ENCODE measurements around the gene INPP5A.

DNA sequence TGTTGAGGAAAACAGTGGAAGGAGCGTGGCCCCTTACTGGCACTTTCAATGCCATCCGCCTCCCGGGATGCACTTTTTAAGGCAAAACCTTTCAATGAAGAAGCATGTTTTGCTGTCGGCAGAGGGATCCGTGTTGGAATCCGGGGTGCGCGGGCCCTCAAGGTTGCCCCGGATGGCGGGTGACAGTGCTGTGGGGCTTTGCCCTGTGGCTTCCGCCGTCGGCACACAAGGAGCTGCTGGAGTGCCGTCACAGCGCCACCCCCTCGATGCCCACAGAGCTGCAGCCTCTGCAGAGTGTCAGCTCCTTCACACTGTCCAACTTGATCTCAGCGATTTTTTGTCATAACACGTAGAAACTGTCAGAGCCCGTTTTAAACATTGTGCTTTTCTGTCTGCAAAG, 189.4 kb downstream of the INPP5A start:
- no peak for TF ChIP-seq POLR2A (IDR thresholded peaks at IDR 0.05)
- TF ChIP-seq, protein P1, sequence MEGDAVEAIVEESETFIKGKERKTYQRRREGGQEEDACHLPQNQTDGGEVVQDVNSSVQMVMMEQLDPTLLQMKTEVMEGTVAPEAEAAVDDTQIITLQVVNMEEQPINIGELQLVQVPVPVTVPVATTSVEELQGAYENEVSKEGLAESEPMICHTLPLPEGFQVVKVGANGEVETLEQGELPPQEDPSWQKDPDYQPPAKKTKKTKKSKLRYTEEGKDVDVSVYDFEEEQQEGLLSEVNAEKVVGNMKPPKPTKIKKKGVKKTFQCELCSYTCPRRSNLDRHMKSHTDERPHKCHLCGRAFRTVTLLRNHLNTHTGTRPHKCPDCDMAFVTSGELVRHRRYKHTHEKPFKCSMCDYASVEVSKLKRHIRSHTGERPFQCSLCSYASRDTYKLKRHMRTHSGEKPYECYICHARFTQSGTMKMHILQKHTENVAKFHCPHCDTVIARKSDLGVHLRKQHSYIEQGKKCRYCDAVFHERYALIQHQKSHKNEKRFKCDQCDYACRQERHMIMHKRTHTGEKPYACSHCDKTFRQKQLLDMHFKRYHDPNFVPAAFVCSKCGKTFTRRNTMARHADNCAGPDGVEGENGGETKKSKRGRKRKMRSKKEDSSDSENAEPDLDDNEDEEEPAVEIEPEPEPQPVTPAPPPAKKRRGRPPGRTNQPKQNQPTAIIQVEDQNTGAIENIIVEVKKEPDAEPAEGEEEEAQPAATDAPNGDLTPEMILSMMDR (IDR thresholded peaks at IDR 0.05): no peak
